EL (cell line): ENCODE data around the gene DOHH.

ENCODE experiments used
- DNase-seq: peaks from one replicate; pipeline ENCODE4 v3.0.0-alpha.2; 2016

The DOHH gene

GRCh38 chr19:3500429-3501101, at the start of gene DOHH:
Gene DOHH (minus strand): TSS chr19:3500674. CDS start chr19:3496814, 3,860 bp downstream.
- DNase-seq: peak; percentile 96

- no peak for DNase-seq
These were observed 49.3 kb upstream of the DOHH start for GRCh38 chr19:3549816-3550215.

- no peak for DNase-seq
These were observed 48.1 kb upstream of the DOHH start for GRCh38 chr19:3548606-3549005.

GRCh38 chr19:3547767-3548282, 47.4 kb upstream of the DOHH start:
- no peak for DNase-seq

- DNase-seq: no peak
These were observed 46.8 kb upstream of the DOHH start for GRCh38 chr19:3547301-3547731.

- DNase-seq: no peak
These were observed 45.6 kb upstream of the DOHH start for GRCh38 chr19:3546119-3546518.

- no peak for DNase-seq
These were observed 45.2 kb upstream of the DOHH start for GRCh38 chr19:3545669-3546034.

- peak; percentile 58 for DNase-seq
These were observed 44.5 kb upstream of the DOHH start for GRCh38 chr19:3544742-3545668.

- no peak for DNase-seq
These were observed 43.5 kb upstream of the DOHH start for GRCh38 chr19:3544058-3544376.

- DNase-seq: no peak
These were observed 42.9 kb upstream of the DOHH start for GRCh38 chr19:3543150-3544057.

GRCh38 chr19:3539756-3540118, 39.3 kb upstream of the DOHH start:
- DNase-seq: no peak

GRCh38 chr19:3538965-3539755, 38.7 kb upstream of the DOHH start, which contains the start of gene TEKTIP1:
Gene TEKTIP1 (plus strand): TSS chr19:3539174. CDS start chr19:3539178, 4 bp downstream.
- DNase-seq: no peak

- no peak for DNase-seq
These were observed 37.9 kb upstream of the DOHH start for GRCh38 chr19:3538258-3538929.

- DNase-seq: no peak
These were observed 37.2 kb upstream of the DOHH start for GRCh38 chr19:3537438-3538240.

GRCh38 chr19:3537101-3537437, 36.6 kb upstream of the DOHH start:
- DNase-seq: no peak

- no peak for DNase-seq
These were observed 36.1 kb upstream of the DOHH start for GRCh38 chr19:3536429-3537100.

GRCh38 chr19:3535981-3536380, 35.5 kb upstream of the DOHH start:
- DNase-seq: no peak

GRCh38 chr19:3535563-3535965, 35.1 kb upstream of the DOHH start:
- DNase-seq: no peak

- no peak for DNase-seq
These were observed 34.7 kb upstream of the DOHH start for GRCh38 chr19:3535235-3535535.
